Epithelial cell of esophagus (primary cell): ENCODE measurements around the gene RPRD2.

ENCODE experiments used
- DNase-seq: peaks from one replicate; pipeline ENCODE4 v3.0.0; 2010; ENCODE audit warnings: low read depth
- H3K4me3 ChIP-seq: 2 replicates; pipeline ENCODE4 v1.5.1; 2011; ENCODE audit warnings: mild to moderate bottlenecking, low read length, control low read depth
- CTCF ChIP-seq: IDR thresholded peaks from 2 replicates; pipeline ENCODE4 v1.5.1; 2011; ENCODE audit warnings: low read depth, mild to moderate bottlenecking, low read length, control low read depth, inconsistent platforms; ENCODE audit not compliant: insufficient read depth; ENCODE audit errors: missing control alignments

The RPRD2 gene

DNA sequence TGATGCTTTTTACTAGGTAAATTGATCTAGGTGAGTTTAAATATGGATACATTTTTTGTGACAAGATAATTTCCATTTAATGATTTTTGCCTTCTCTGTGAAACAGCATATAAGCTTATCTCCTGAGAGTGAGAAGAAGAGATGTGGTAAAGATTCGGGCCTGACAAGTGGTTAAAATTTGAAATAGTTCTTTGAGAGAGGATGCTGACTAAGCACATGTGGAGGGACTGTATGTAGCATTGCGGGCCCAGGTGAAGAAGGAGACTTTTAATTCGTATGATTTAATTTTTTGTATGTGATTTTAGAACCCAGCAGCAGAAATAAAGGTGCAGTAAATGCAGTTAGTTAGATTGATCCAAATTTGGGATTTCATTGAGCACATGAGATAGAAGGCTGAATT, 51.9 kb downstream of the RPRD2 start:
- no peak overlapping the region for H3K4me3 ChIP-seq
- no peak for DNase-seq
- TF ChIP-seq CTCF = no peak

GRCh38 chr1:150420560-150421265, 56.8 kb downstream of the RPRD2 start:
- TF ChIP-seq CTCF = no peak
- no peak overlapping the region for H3K4me3 ChIP-seq
- no peak for DNase-seq

- H3K4me3 ChIP-seq = no peak overlapping the region
- no peak for DNase-seq
- no peak for TF ChIP-seq CTCF
Observed at GRCh38 chr1:150422541-150422940, 58.6 kb downstream of the RPRD2 start.

DNA sequence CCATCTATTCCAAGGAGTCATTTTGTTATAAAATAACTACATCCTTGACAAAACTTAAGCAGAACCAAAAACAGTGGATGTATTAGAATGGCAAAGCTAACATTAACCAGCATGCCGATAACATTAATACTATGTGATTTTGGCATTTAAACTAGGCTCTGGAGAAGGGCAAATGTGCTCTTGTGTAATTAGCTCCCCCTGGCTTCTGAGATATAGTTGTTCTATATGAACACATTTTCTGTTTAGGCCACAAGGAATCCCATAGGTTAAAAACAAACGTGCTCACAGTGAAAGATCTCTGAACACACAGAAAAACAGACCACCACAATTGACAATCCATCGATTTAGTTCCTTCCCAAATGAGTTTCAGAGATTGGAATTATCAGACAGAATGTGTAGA, 65.9 kb downstream of the RPRD2 start:
- peak; percentile 44 for DNase-seq
- H3K4me3 ChIP-seq = no peak overlapping the region
- TF ChIP-seq CTCF = peak; percentile 47

GRCh38 chr1:150441121-150441520, 77.2 kb downstream of the RPRD2 start:
- no peak for DNase-seq
- H3K4me3 ChIP-seq = no peak overlapping the region
- no peak for TF ChIP-seq CTCF

DNA sequence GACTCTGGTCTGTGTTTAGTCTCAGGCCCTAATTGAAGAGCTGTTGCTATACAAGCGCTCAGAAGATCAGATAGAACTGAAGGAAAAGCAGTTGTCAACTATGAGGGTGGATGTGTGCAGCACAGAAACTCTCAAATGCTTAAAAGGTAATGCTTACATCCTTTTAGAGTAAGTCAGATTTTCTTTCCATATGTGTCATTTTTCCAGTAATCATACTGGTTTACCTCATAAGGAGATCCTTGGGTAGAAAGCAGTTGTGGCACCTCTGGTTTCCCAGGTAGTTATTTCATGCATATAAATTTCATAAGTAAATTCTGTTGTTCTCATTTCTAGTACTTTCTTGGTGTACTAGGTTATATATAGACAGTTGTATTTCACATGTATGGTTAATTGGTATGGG, 80.3 kb downstream of the RPRD2 start:
- H3K4me3 ChIP-seq = no peak overlapping the region
- no peak for TF ChIP-seq CTCF
- no peak for DNase-seq

GRCh38 chr1:150456146-150456647, 92.2 kb downstream of the RPRD2 start:
- DNase-seq = no peak
- H3K4me3 ChIP-seq = no peak overlapping the region
- no peak for TF ChIP-seq CTCF
